CD4-positive, alpha-beta T cell (primary cell): ENCODE results near the gene ADK. TPM values are rescaled to one million over a fixed set of nuclear protein-coding genes. Genes with fewer than 3 reads are reported as not detected.

Experiments
- ATAC-seq: fragments of 200-7000 bp; cut with Tn5 transposase; one replicate; pipeline ENCODE4 v1.10.0; 2022; ENCODE audit warnings: mild to moderate bottlenecking; ENCODE audit not compliant: poor library complexity
- CTCF ChIA-PET: fragments of 350-600 bp; sonication (Branson Sonifier 250); formaldehyde crosslinking; loops from one replicate; lab custom pipeline; 2021; ENCODE audit warnings: antibody characterized with exemption, inconsistent platforms; lab: Charles Lee
- POLR2A ChIA-PET: fragments of 350-600 bp; sonication (Branson Sonifier 250); formaldehyde crosslinking; loops from one replicate; lab custom pipeline; 2021; ENCODE audit warnings: antibody characterized with exemption, inconsistent platforms; lab: Charles Lee
- DNase-seq, 14 experiments: peaks; one replicate each; pipeline ENCODE4 v3.0.0-alpha.2; 2013 to 2020; ENCODE audit warnings: mixed read lengths in 2 of 14
- H3K27ac ChIP-seq, 2 donors: one replicate each; pipeline versions ENCODE4 v1.5.1 to v1.7.0; 2013; ENCODE audit warnings: low read length in 2 of 2, low read depth in 1 of 2, mild to moderate bottlenecking in 1 of 2
- H3K27me3 ChIP-seq, 2 experiments: 1 replicate in 1 of 2; 2 replicates in 1 of 2; pipeline versions ENCODE4 v1.6.1 to v1.7.0; 2013; ENCODE audit warnings: low read length in 2 of 2, control low read depth in 1 of 2, mild to moderate bottlenecking in 1 of 2, moderate library complexity in 1 of 2; ENCODE audit not compliant: insufficient read depth in 2 of 2, control insufficient read depth in 1 of 2
- H3K36me3 ChIP-seq: one replicate; pipeline ENCODE4 v1.6.1; 2013; ENCODE audit warnings: low read length, control low read depth; ENCODE audit not compliant: insufficient read depth
- H3K4me1 ChIP-seq: one replicate; pipeline ENCODE4 v1.6.1; 2013; ENCODE audit warnings: low read length, control low read depth; ENCODE audit not compliant: insufficient read depth
- H3K4me3 ChIP-seq: one replicate; pipeline ENCODE4 v1.5.1; 2013; ENCODE audit warnings: mild to moderate bottlenecking, low read length, moderate library complexity
- H3K9me3 ChIP-seq, 2 experiments: 1 replicate in 1 of 2; 2 replicates in 1 of 2; pipeline versions ENCODE4 v1.6.1 to v1.7.0; 2013; ENCODE audit warnings: low read length in 2 of 2, mild to moderate bottlenecking in 2 of 2, control low read depth in 1 of 2, moderate library complexity in 1 of 2; ENCODE audit not compliant: control insufficient read depth in 1 of 2, insufficient read depth in 1 of 2
- H3K27ac Mint-ChIP-seq: one replicate; pipeline ENCODE4 v1.8.0; 2020; ENCODE audit warnings: mixed read lengths
- H3K27me3 Mint-ChIP-seq: one replicate; pipeline ENCODE4 v1.8.0; 2021; ENCODE audit warnings: mixed read lengths
- H3K36me3 Mint-ChIP-seq: one replicate; pipeline ENCODE4 v1.8.0; 2021; ENCODE audit warnings: low read depth, mixed read lengths
- H3K4me1 Mint-ChIP-seq: one replicate; pipeline ENCODE4 v1.8.0; 2021; ENCODE audit warnings: low read depth, mixed read lengths
- H3K4me3 Mint-ChIP-seq: one replicate; pipeline ENCODE4 v1.8.0; 2020; ENCODE audit warnings: mild to moderate bottlenecking, mixed read lengths
- H3K9me3 Mint-ChIP-seq: one replicate; pipeline ENCODE4 v1.8.0; 2020; ENCODE audit warnings: mixed read lengths
- intact Hi-C, 2 experiments: fragments of 100-400 bp; cut with DNase I in 1 of 2; cut with micrococcal nuclease in 1 of 2; formaldehyde crosslinking; loops; one replicate each; pipeline versions ENCODE4 v1.15.1 to v1.9.0; 2023 to 2025; cut with DNase I, micrococcal nuclease
- total RNA-seq, 174 experiments: library from RNA in 2 of 174; stranded (reverse) in 2 of 174; gene quantifications; one replicate each; pipeline ENCODE4 v1.2.3 and lab custom pipeline; 2021 to 2026
- TF ChIP-seq, protein P1 (sequence below): fragments of 200-600 bp; IDR thresholded peaks from one replicate; pipeline ENCODE4 v1.8.0; 2022; ENCODE audit warnings: antibody characterized with exemption, mild to moderate bottlenecking

Gene ADK
- total RNA-seq, 2 experiments from 2014 or later, result 15.3 to 17.6 TPM

DNA sequence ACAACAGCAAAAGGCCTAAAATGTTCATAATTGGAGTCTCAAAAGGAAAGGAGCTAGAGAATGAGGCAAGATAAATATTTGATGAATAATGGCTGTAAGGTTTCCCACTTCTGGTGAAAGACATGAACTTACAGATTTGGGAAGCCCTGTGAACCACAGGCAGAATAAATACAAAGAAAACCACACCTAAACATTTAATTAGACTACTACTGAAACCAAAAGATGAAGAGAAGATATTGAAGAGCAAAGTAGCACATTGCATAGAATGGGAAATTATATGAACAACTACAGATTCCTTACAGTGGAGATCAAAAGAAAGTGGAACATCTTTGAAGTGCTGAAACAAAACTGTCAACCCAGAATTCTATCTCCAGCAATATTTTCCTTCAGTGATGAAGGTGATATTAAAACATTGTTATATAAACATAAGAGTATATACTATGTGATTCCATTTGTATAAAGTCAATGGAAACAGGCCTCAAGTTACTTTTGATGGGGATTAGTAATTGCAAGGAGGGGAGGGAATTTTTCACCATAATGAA, 484.0 kb downstream of the ADK start:
- Histone ChIP-seq H3K27ac (no peak overlapping the region), H3K27me3 (no peaks in the 10 kb centered on the region), H3K4me1 (no peaks in the 10 kb centered on the region), H3K4me3 (no peak overlapping the region), H3K36me3 (peaks cover 4% of the 10 kb centered on the region), H3K9me3 (peaks cover 11 to 15% of the 10 kb centered on the region in 2 experiments)
- no peak for ATAC-seq
- Mint-ChIP-seq H3K27ac (no peak overlapping the region), H3K4me3 (no peak overlapping the region), H3K9me3 (peaks cover 12% of the 10 kb centered on the region), H3K4me1 (no peaks in the 10 kb centered on the region), H3K36me3 (peaks cover 79% of the 10 kb centered on the region), H3K27me3 (no peaks in the 10 kb centered on the region)
- no peak for DNase-seq
- TF ChIP-seq, protein P1, sequence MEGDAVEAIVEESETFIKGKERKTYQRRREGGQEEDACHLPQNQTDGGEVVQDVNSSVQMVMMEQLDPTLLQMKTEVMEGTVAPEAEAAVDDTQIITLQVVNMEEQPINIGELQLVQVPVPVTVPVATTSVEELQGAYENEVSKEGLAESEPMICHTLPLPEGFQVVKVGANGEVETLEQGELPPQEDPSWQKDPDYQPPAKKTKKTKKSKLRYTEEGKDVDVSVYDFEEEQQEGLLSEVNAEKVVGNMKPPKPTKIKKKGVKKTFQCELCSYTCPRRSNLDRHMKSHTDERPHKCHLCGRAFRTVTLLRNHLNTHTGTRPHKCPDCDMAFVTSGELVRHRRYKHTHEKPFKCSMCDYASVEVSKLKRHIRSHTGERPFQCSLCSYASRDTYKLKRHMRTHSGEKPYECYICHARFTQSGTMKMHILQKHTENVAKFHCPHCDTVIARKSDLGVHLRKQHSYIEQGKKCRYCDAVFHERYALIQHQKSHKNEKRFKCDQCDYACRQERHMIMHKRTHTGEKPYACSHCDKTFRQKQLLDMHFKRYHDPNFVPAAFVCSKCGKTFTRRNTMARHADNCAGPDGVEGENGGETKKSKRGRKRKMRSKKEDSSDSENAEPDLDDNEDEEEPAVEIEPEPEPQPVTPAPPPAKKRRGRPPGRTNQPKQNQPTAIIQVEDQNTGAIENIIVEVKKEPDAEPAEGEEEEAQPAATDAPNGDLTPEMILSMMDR, result no peak
- CTCF ChIA-PET, result no interaction called here
- intact Hi-C loops, result no loop called here
- POLR2A ChIA-PET, result no interaction called here

DNA sequence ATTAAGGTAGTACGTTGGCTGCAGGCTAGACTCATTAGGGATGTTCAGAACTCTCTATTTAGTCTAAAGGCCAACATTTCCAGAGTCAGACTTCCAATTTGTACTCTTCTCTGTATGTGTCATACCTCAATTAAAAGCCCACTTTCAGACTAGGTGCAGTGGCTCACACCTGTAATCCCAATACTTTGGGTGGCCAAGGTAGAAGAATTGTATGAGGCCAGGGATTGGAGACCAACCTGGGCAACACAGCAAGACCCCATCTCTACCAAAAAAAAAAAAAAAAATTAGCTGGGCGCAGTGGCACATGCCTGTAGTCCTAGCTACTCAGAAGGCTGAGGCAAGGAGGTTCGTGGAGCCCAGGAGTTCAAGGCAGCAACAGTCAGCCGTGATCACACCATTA, 484.6 kb downstream of the ADK start:
- H3K4me1 Mint-ChIP-seq, result no peaks in the 10 kb centered on the region
- Histone ChIP-seq H3K27ac (no peak overlapping the region), H3K36me3 (peaks cover 4% of the 10 kb centered on the region), H3K4me1 (no peaks in the 10 kb centered on the region), H3K9me3 (peaks cover 11 to 15% of the 10 kb centered on the region in 2 experiments), H3K4me3 (no peak overlapping the region), H3K27me3 (no peaks in the 10 kb centered on the region)
- CTCF ChIA-PET, result no interaction called here
- H3K4me3 Mint-ChIP-seq, result no peak overlapping the region
- H3K27me3 Mint-ChIP-seq, result no peaks in the 10 kb centered on the region
- no peak overlapping the region for H3K27ac Mint-ChIP-seq
- ATAC-seq, result no peak
- TF ChIP-seq, protein P1, result no peak
- no peak for DNase-seq
- peaks cover 12% of the 10 kb centered on the region for H3K9me3 Mint-ChIP-seq
- intact Hi-C loops, result no loop called here
- H3K36me3 Mint-ChIP-seq, result peaks cover 85% of the 10 kb centered on the region
- POLR2A ChIA-PET, result no interaction called here

DNA sequence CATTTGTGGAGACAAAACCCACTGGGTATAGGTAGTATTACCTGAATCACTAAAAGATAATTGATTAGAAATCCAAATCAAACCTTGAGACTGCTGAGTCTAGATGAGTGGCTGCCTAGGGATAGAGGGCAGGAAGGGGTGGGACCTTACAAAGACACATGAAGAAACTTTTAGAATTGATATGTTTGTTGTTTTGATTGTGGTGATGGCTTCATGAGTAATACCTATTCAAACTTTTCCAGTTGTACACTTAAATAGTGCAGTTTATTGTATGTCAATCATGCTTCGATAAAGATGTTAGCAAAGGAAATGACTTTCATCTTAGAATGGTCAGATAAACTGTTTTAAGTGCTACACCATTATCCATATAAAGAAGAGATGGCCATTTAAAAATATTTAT, 486.7 kb downstream of the ADK start:
- Histone ChIP-seq H3K9me3 (peaks cover 11 to 15% of the 10 kb centered on the region in 2 experiments), H3K27me3 (no peaks in the 10 kb centered on the region), H3K36me3 (no peaks in the 10 kb centered on the region), H3K4me3 (no peak overlapping the region), H3K4me1 (no peaks in the 10 kb centered on the region), H3K27ac (no peak overlapping the region)
- Mint-ChIP-seq H3K4me1 (no peaks in the 10 kb centered on the region), H3K36me3 (peaks cover 71% of the 10 kb centered on the region), H3K27me3 (no peaks in the 10 kb centered on the region), H3K4me3 (no peak overlapping the region), H3K27ac (no peak overlapping the region), H3K9me3 (peaks cover 12% of the 10 kb centered on the region)
- CTCF ChIA-PET, result interaction anchor here (1.4 kb wide), 1 partner anchor 9 kb away, joined by 3 read pairs; no protein-coding TSS in a partner anchor
- intact Hi-C loops, result no loop called here
- DNase-seq, result no peak
- POLR2A ChIA-PET, result interaction anchor here (0.5 to 1.1 kb wide), 2 partner anchors 10 to 20 kb away, joined by 3 to 4 read pairs; no protein-coding TSS in a partner anchor
- no peak for ATAC-seq
- TF ChIP-seq, protein P1, result no peak
